GM18499 (cell line): ENCODE results near the gene EVI5.
"Not testable (repeated sequence)": the region's sequence is repeated elsewhere in the genome, so short reads cannot be mapped to it uniquely, and the experiment has no call there.

Experiments
- ATAC-seq: cut with Tn5 transposase; IDR thresholded peaks from one replicate; pipeline ENCODE4 v1.9.1; 2021; ENCODE audit warnings: moderate number of reproducible peaks; ENCODE audit not compliant: insufficient read depth, unreplicated experiment

The EVI5 gene

DNA sequence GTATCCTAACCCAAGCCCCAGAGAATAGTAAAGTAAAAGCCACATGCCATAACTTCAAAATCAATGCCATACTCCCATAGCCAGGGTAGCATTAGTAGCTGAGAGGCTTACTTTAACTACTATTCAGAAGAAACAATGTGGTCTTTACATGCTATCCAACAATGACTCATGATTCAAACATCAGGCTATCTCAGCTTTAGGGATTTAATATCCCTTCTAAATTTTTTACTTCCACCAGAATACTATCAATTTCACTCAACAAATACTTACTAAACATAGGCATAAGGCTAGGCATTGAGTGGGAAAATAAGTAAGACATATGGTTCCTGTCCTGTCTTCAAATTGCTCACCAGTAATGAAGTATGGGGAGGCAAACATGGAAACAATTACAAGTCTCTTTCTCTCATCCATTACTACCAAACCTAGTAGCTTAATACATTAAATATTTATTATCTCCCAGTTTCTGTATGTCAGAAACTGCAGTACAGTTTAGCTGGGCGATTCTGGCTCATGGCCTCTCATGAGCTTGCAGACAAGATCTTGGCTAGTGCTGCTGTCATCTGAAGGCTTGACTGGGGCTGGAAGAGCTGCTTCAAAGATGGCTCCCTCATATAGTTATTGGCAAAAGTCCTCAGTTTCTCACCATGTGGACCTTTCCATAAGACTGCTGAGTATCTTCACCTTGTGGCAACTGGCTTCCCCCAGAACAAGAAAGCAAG is 30.7 kb downstream of the EVI5 start:
- ATAC-seq: no peak

DNA sequence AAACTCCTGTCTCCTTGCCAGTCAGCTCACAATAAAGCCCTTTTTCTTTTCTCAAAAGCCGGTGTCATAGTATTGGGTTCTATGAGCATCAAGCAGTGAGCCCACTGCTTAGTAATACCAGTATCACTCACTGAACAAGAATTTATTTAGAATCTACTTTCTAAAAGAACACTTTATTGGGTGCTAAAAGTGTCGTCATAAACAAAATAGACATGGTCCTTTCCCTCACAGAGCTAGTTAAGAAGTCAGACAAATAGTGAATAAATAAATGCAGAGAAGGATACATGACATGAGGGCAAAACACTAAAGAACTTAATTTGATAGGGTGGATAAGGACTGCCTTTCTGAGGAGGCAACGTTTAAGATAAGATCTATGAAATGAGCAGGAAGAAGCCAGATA is 32.2 kb downstream of the EVI5 start:
- ATAC-seq: no peak

DNA sequence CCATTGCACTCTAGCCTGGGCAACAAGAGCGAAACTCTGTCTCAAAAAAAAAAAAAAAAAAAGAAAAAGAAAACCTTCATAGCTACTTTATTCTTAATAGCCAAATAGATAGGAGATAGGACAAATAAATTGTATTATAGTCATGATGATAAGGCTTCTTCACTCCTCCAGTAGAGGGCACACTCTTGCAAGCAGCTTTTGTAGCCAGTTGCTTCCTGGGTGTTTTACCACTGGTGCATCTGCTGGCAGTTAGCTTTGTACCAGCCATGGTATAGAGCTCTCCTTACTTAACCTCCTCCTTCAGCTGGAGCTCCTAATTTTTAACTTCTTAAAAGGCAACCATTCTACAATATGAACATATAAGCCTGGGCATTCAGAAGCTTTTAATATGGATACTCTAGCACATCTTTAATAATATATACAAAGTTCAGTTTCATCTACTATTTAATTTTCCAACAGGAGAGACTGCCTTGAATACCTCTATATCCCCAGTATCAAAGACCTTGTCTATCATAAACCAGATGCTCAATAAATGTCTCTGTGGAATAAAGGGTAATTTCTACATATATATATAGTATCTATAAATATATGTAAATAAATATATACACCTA is 35.8 kb downstream of the EVI5 start:
- ATAC-seq: peak; percentile 85

DNA sequence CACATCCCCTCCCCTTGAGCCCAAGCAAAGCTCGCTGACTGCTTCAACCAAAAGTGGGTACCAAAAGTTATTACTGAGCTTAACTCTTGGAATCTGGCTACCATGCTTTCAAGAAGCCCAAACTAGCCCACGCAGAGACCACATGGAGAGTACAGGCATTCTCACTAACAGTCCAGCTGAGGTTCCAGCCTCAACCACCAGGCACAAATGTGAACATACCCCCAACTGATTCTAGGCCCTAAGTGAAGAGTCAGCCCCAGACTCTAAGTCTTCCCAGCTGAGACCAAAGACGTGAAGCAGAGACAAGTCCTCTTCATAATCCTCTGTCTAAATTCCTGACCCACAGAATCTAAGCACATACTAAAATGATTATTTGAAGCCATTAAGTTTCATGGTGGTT is 36.8 kb downstream of the EVI5 start:
- no peak for ATAC-seq

DNA sequence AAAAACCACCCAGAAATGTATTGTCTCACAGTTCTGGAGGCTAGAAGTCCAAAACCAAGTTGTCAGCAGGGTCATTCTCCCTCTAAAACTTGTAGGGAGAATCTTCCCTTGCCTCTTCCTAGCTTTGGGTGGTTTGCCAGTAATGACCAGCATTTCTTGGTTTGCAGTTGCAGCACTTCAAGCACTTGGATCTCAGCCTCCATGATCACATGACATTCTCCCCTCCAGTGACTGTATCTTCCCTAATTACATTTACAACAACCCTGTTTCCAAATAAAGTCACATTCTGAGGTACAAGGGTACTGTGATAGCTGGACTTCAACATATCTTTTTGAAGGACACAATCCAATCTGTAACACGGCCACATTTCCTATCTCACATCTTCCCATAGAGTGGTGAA is 37.2 kb downstream of the EVI5 start:
- ATAC-seq: no peak

DNA sequence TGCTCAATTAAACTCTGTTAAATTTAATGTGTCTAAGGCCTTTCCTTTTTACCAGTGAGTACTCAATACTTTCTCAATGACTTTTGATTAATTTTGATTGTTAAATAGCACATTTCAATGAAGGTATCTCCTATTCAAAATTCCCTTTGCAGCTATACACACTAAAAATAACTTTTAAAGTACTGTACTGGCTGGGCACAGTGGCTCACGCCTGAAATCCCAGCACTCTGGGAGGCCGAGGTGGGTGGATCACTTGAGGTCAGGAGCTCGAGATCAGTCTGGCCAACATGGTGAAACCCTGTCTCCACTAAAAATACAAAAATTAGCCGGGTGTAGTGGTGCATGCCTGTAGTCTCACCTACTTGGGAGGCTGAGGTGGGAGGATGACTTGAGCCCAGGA is 38.7 kb downstream of the EVI5 start:
- not testable (repeated sequence) for ATAC-seq

DNA sequence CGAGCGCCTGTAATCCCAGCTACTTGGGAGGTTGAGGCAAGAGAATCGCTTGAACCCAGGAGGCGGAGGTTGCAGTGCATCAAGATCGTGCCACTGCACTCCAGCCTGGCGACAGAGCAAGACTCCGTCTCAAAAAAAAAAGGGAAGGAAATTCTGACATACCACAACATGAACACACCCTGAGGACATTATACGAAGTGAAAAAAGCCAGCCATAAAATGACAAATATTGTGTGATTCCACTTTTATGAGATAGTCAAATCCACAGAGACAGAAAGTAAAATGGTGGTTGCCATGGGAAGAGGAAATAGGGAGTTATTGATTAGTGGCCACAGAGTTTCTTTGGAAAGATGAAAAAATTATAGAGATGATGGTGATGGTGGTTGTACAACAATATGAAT is 41.7 kb downstream of the EVI5 start:
- no peak for ATAC-seq

DNA sequence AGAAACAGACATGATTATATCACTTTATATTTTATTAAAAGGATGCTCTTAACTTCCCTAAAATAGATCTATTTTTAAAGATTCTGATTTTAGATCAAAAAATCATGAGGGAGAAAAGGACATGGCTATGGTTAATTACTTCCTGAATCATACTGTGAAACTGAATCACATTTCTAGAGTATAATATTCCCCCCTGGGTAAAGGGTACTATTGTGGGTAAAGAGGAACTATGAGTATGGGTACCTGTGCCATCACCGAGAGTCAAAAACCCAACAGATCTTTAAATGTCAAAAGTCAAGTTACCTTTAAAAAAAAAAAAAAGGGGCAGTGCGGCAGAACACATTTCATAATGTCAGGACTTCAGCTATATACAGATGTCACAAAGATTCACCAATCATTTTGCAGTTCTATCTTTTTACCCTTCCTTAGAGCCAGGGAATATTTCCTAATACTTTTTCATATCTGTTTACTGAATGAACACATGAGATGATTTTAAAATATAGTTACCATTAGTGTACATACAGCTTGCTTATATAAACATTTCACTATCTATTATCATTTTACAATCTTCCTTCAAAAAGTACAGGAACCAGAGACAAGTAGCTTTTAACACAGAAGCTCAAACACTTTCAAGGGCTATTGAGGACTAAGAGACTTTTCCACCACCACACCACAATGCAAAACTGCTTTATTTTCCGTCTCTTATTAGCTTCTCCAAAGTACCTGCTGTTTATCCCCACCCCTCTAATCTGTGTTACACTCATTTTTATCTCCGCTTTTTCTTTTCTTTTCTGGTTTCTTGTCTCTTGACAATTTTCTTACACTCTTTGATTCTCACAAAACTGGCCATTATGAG is 45.0 kb downstream of the EVI5 start:
- no peak for ATAC-seq

DNA sequence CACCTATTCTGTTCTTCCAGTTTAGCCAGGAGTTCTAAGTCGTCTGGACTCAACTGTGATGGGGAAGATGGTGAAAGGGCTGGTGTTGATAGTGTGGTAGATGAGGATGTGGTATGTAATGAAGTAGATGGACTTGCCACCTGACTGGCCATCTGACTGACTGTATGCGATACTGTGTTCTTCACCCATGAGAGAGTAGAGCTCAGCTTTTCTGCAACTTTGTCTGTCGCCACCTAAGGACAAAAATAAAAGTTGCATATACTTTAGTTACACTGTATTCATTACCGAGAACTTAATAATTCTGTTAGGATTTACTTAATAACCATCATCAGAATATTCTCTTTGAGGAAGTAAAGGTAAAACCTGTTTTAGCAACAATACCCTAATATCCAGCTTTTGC is 48.5 kb downstream of the EVI5 start:
- peak; percentile 73 for ATAC-seq

DNA sequence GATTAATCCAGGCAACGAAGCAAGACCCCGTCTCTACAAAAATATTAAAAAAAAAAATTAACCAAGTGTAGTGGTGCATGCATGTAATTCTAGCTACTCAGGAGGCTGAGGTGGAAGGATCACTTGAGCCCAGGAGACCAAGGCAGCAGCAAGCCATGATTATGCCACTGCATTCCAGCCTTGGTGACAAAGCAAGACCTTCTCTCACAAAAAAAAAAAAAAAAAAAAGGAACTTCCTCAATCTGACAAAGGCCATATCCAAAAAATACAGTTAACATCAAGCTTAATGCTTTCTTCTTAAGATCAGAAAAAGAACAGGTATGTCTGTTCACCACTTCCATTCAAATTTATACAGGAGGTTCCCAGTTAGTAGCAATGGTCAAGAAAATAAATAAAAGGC is 54.4 kb downstream of the EVI5 start:
- no peak for ATAC-seq

DNA sequence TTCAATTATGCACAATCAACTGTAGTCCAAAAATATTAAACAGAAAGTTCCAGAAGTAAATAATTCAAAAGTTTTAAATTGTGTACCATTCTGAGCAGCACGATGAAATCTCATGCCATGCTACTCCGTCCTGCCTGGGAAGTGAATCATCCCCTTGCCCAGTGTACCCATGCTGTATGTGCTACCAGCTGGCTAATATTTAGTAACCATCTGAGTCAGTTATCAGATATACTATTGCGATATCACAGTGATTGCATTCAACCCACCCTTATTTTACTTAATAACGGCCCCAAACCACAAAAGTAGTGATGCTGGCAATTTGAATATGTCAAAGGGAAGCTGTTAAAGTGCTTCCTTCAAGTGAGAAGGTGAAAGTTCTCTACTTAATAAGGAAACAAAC is 56.2 kb downstream of the EVI5 start:
- no peak for ATAC-seq

DNA sequence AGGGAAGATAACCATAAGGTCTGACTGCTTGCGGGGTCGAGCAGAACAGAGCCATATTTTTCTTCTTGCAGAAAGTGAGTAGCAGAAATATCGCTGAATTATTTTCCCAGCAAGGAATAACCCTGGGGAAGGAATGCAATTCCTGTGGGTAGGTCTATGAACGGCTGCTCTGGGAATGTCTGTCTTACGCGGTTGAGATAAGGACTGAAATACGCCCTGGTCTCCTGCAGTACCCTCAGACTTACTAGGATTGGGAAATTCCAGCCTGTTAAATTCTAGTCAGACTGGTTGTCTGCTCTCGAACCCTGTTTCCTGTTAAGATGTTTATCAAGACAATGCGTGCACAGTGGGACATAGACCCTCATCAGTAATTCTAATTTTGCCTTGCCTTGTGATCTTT is 61.2 kb downstream of the EVI5 start:
- not testable (repeated sequence) for ATAC-seq

DNA sequence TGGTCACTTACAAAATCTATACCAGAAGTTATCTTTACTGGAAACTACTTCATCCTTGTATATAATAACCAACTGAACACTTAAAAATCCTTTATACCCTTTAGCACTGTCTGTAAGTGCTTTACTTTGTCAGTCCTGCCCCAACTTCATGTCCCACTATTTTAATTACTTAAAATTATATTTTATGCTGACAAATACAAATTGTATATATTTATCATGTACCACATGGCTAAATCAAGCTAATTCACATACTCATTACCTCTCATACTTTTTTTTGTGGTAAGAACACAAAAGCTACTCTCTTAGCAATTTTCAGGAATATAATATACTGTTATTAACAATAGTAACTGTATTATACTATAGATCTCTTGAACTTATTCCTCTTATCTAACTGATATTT is 63.0 kb downstream of the EVI5 start:
- no peak for ATAC-seq

DNA sequence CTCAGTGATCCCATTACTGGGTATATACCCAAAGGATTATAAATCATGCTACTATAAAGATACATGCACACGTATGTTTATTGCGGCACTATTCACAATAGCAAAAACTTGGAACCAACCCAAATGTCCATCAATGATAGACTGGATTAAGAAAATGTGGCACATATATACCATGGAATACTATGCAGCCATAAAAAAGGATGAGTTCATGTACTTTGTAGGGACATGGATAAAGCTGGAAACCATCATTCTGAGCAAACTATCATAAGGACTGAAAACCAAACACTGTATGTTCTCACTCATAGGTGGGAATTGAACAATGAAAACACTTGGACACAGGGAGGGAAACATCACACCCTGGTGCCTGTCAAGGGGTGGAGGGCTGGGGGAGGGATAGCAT is 63.8 kb downstream of the EVI5 start:
- ATAC-seq: not testable (repeated sequence)

DNA sequence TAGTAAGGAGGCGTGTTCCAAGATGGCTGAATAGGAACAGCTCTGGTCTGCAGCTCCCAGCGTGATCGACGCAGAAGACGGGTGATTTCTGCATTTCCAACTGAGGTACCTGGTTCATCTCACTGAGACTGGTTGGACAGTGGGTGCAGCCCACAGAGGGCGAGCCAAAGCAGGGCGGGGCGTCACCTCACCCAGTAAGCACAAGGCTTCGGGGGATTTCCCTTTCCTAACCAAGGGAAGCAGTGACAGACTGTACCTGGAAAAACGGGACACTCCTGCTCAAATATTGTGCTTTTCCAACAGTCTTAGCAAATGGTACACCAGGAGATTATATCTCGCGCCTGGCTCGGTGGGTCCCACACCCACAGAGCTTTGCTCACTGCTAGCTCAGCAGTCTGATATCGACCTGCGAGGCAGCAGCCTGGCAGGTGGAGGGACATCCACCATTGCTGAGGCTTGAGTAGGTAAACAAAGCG is 69.4 kb downstream of the EVI5 start:
- not testable (repeated sequence) for ATAC-seq

DNA sequence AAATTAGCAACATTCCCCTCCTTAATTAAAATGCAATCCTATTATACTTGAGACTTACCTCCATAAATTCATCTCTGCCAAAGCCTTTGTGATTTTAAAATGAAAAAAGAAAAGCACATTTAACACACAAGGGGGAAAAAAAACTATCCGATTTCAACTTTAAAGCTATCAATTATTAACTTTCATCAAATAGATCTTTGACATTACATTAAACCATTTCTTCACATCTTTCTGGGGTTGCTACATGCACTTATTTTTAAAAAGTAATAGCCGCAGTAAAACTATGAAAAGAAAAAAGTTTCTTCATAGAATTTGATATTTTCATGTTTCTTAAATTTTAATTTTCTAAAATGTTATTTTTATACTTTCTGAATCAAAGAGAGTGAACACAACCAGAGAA is 71.0 kb downstream of the EVI5 start:
- no peak for ATAC-seq

DNA sequence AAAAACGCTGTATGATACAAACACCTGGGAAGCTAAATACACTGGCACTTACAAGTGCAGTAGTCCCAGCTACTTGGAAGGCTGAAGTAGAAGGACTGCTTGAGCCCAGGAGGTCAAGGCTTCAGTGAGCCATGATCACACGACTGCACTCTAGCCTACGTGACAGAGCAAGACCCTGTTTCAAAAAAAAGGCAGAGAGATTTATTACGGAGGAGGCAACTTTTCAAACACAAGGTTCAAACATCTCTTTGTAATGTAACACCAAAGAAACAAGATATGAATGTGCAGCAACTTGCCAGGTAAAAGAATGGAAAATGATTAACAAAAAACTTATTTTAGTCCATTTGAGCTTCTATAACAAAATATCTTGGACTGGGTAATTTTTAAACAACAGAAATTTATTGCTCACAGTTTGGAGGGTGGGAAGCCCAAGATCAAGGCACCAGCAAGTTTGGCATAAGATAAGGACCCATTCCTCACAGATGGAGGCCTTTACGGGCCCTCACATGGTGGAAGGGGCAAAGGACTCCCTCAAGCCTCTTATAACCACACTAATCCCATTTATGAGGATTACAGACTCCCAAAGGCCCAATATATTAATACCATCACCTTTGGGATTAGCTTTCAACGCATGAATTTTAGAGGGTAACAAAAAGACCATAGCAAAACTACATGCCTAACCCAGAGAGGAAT is 73.3 kb downstream of the EVI5 start:
- no peak for ATAC-seq

DNA sequence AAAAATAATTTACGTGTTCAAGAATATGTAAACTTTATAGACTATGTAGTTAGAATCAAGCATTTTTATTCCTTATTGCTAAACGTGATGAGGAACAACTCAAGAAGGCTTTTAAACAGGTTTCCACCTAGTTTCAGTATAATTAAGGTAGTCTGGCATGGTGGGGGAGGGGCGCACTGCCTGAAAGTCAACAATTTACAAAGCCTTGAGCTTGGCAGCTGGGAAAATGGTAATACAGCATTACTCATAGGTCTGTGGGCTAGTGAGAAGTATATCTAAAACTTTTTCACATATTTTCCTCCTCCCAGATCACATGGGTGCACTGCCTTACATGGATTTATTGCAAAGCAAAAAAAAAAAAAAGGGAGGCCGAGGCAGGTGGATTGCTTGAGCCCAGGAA is 75.2 kb downstream of the EVI5 start:
- no peak for ATAC-seq

DNA sequence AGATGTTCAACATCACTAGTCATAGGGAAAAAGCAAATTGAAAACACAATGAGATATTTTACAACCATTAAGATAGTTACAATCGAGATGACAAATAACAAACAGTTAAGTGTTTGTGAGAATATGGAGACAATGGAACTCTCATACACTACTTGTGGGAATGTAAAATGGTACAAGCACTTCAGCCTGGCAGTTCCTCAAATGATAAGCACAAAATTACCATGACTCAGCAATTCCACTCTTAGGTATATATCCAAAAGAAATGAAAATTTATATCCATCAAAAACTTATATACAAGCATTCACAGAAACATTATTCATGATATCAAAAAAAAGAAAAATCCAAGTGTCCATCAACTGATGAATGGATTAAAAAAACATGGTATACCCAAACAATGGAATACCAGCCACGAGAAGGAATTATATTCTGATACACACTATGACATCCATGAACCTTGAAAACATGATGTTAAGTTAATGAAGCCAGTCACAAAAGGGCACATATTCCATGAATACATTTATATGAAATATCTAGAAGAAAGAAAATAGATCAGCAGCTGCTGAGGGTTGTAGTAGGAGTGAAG is 76.4 kb downstream of the EVI5 start:
- ATAC-seq: no peak

DNA sequence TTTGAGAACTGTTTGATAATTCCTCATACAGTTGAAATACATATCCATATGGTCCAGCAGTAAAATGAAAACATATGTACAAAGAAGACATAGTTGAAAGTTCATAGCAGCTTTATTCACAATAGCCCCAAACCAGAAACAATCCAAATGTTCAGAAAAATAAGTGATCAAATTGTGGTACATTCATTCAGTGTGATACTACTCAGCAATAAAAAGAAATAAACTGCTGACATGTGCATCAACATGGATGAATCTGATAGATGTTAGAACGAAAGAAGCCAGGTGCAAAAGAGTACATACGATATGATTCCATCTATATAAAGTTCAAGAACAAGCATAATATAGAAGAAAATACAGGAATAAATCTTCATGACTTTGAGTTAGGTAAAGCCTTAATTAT is 77.2 kb downstream of the EVI5 start:
- no peak for ATAC-seq
